ENCODE data around the gene AFF3.

AFF3 gene

GRCh38 chr2:99784946-99785345 lies 357.4 kb downstream of the AFF3 start:
- H3K27me3 ChIP-seq (ENCODE audit: low read depth, low read length): no peaks in the 10 kb centered on the region
- H3K27ac ChIP-seq (ENCODE audit: low read length): no peak overlapping the region
- no peak overlapping the region for H3K4me3 ChIP-seq (ENCODE audit: low read length)
- no peak overlapping the region for H3K4me2 ChIP-seq (ENCODE audit: low read length)
- H3K79me2 ChIP-seq (ENCODE audit: low read length): no peaks in the 10 kb centered on the region
- no peaks in the 10 kb centered on the region for H3K9me3 ChIP-seq (ENCODE audit: insufficient read depth, low read length)
- H3K4me1 ChIP-seq (ENCODE audit: low read length): no peaks in the 10 kb centered on the region
- TF ChIP-seq CTCF (IDR thresholded peaks at IDR 0.05; ENCODE audit: low read depth, low read length) (no peak), EZH2phosphoT487 (IDR thresholded peaks at IDR 0.05; ENCODE audit: low read depth) (no peak)
- H3K9ac ChIP-seq (ENCODE audit: low read length): no peak overlapping the region
- H4K20me1 ChIP-seq (ENCODE audit: insufficient read depth, low read length): peaks cover 9% of the 10 kb centered on the region; the same call in 1 of the 2 replicates
- H2AFZ ChIP-seq (ENCODE audit: low read depth, low read length): no peak overlapping the region
- no peaks in the 10 kb centered on the region for H3K36me3 ChIP-seq (replicated peaks; ENCODE audit: low read depth, low read length)

GRCh38 chr2:99784282-99784681 lies 358.1 kb downstream of the AFF3 start:
- Histone ChIP-seq H4K20me1 (ENCODE audit: insufficient read depth, low read length) (peaks cover 9% of the 10 kb centered on the region; the same call in 1 of the 2 replicates), H3K9me3 (ENCODE audit: insufficient read depth, low read length) (no peaks in the 10 kb centered on the region), H3K79me2 (ENCODE audit: low read length) (no peaks in the 10 kb centered on the region), H3K4me1 (ENCODE audit: low read length) (no peaks in the 10 kb centered on the region), H3K27ac (ENCODE audit: low read length) (no peak overlapping the region), H3K27me3 (ENCODE audit: low read depth, low read length) (no peaks in the 10 kb centered on the region), H3K9ac (ENCODE audit: low read length) (no peak overlapping the region), H2AFZ (ENCODE audit: low read depth, low read length) (no peak overlapping the region), H3K4me2 (ENCODE audit: low read length) (no peak overlapping the region), H3K36me3 (replicated peaks; ENCODE audit: low read depth, low read length) (no peaks in the 10 kb centered on the region), H3K4me3 (ENCODE audit: low read length) (no peak overlapping the region)
- TF ChIP-seq CTCF (IDR thresholded peaks at IDR 0.05; ENCODE audit: low read depth, low read length) (no peak), EZH2phosphoT487 (IDR thresholded peaks at IDR 0.05; ENCODE audit: low read depth) (no peak)

- H3K4me3 ChIP-seq (ENCODE audit: low read length): no peak overlapping the region
- H3K4me1 ChIP-seq (ENCODE audit: low read length): peaks cover 6% of the 10 kb centered on the region; the same call in 1 of the 2 replicates
- TF ChIP-seq EZH2phosphoT487 (IDR thresholded peaks at IDR 0.05; ENCODE audit: low read depth): no peak
- no peak for TF ChIP-seq CTCF (IDR thresholded peaks at IDR 0.05; ENCODE audit: low read depth, low read length)
- H3K9me3 ChIP-seq (ENCODE audit: insufficient read depth, low read length): no peaks in the 10 kb centered on the region
- no peak overlapping the region for H3K4me2 ChIP-seq (ENCODE audit: low read length)
- H4K20me1 ChIP-seq (ENCODE audit: insufficient read depth, low read length): peaks cover 19% of the 10 kb centered on the region
- H3K36me3 ChIP-seq (replicated peaks; ENCODE audit: low read depth, low read length): peaks cover 9% of the 10 kb centered on the region
- H3K27ac ChIP-seq (ENCODE audit: low read length): no peak overlapping the region
- H3K9ac ChIP-seq (ENCODE audit: low read length): no peak overlapping the region
- H3K79me2 ChIP-seq (ENCODE audit: low read length): no peaks in the 10 kb centered on the region
- no peak overlapping the region for H2AFZ ChIP-seq (ENCODE audit: low read depth, low read length)
- H3K27me3 ChIP-seq (ENCODE audit: low read depth, low read length): no peaks in the 10 kb centered on the region
Measured at GRCh38 chr2:99780276-99780675, 362.1 kb downstream of the AFF3 start.

- H3K79me2 ChIP-seq (ENCODE audit: low read length): no peaks in the 10 kb centered on the region
- H3K9me3 ChIP-seq (ENCODE audit: insufficient read depth, low read length): no peaks in the 10 kb centered on the region
- no peaks in the 10 kb centered on the region for H3K27me3 ChIP-seq (ENCODE audit: low read depth, low read length)
- TF ChIP-seq EZH2phosphoT487 (IDR thresholded peaks at IDR 0.05; ENCODE audit: low read depth) (no peak), CTCF (IDR thresholded peaks at IDR 0.05; ENCODE audit: low read depth, low read length) (no peak)
- no peak overlapping the region for H3K27ac ChIP-seq (ENCODE audit: low read length)
- no peak overlapping the region for H3K4me3 ChIP-seq (ENCODE audit: low read length)
- H3K36me3 ChIP-seq (replicated peaks; ENCODE audit: low read depth, low read length): peaks cover 9% of the 10 kb centered on the region
- H3K9ac ChIP-seq (ENCODE audit: low read length): no peak overlapping the region
- H4K20me1 ChIP-seq (ENCODE audit: insufficient read depth, low read length): peaks cover 17% of the 10 kb centered on the region
- no peak overlapping the region for H3K4me2 ChIP-seq (ENCODE audit: low read length)
- H2AFZ ChIP-seq (ENCODE audit: low read depth, low read length): no peak overlapping the region
- peaks cover 6% of the 10 kb centered on the region; the same call in 1 of the 2 replicates for H3K4me1 ChIP-seq (ENCODE audit: low read length)
Measured at GRCh38 chr2:99779276-99779675, 363.1 kb downstream of the AFF3 start.
